NCI-H1417 treated with DMSO at 0.1 percent for 48 hours (cell line): ENCODE measurements around the gene LRCOL1.

Source experiments
- DNase-seq: peaks from one replicate; lab custom pipeline; 2025; lab: John Stamatoyannopoulos, UW

The LRCOL1 gene

GRCh38 chr12:132619071-132619385 is 8.6 kb upstream of the LRCOL1 start:
- no peak for DNase-seq

- no peak for DNase-seq
Measured at GRCh38 chr12:132618683-132619043, 8.3 kb upstream of the LRCOL1 start, which contains the start of gene P2RX2. P2RX2 (plus strand) TSS chr12:132618776; CDS start chr12:132618817, 41 bp downstream.

- DNase-seq = no peak
Measured at GRCh38 chr12:132617822-132618682, 7.7 kb upstream of the LRCOL1 start.

GRCh38 chr12:132617135-132617701 is 6.8 kb upstream of the LRCOL1 start:
- no peak for DNase-seq

- DNase-seq = no peak
Measured at GRCh38 chr12:132615579-132616038, 5.2 kb upstream of the LRCOL1 start.

- DNase-seq = peak; percentile 54
Measured at GRCh38 chr12:132614861-132615578, 4.6 kb upstream of the LRCOL1 start.

GRCh38 chr12:132614029-132614428 is 3.6 kb upstream of the LRCOL1 start:
- no peak for DNase-seq

GRCh38 chr12:132611620-132612019 is 1.2 kb upstream of the LRCOL1 start:
- no peak for DNase-seq

GRCh38 chr12:132610866-132611602 is 652 bp upstream of the LRCOL1 start:
- DNase-seq = no peak

- DNase-seq = no peak
Measured at GRCh38 chr12:132608231-132609171, 1.9 kb downstream of the LRCOL1 start.

GRCh38 chr12:132606927-132607326 is 3.5 kb downstream of the LRCOL1 start:
- DNase-seq = no peak

GRCh38 chr12:132606466-132606865 is 3.9 kb downstream of the LRCOL1 start:
- DNase-seq = no peak

- DNase-seq = no peak
Measured at GRCh38 chr12:132605892-132606291, 4.5 kb downstream of the LRCOL1 start.

- DNase-seq = no peak
Measured at GRCh38 chr12:132604668-132605441, 5.5 kb downstream of the LRCOL1 start.

GRCh38 chr12:132604151-132604618 is 6.2 kb downstream of the LRCOL1 start:
- DNase-seq = no peak

GRCh38 chr12:132603240-132604150 is 6.9 kb downstream of the LRCOL1 start:
- no peak for DNase-seq

GRCh38 chr12:132602572-132603239 is 7.7 kb downstream of the LRCOL1 start:
- DNase-seq = no peak

GRCh38 chr12:132601171-132601883 is 9.1 kb downstream of the LRCOL1 start:
- DNase-seq = no peak
